CD4-positive, alpha-beta T cell (primary cell): ENCODE data around the gene FCHSD2. TPM values are rescaled to one million over a fixed set of nuclear protein-coding genes. Genes with fewer than 3 reads are reported as not detected.

Experiments
- ATAC-seq: fragments of 200-7000 bp; cut with Tn5 transposase; one replicate; pipeline ENCODE4 v1.10.0; 2022; ENCODE audit warnings: mild to moderate bottlenecking; ENCODE audit not compliant: poor library complexity
- CTCF ChIA-PET: fragments of 350-600 bp; sonication (Branson Sonifier 250); formaldehyde crosslinking; loops from one replicate; lab custom pipeline; 2021; ENCODE audit warnings: antibody characterized with exemption, inconsistent platforms; lab: Charles Lee
- POLR2A ChIA-PET: fragments of 350-600 bp; sonication (Branson Sonifier 250); formaldehyde crosslinking; loops from one replicate; lab custom pipeline; 2021; ENCODE audit warnings: antibody characterized with exemption, inconsistent platforms; lab: Charles Lee
- DNase-seq, 14 experiments: peaks; one replicate each; pipeline ENCODE4 v3.0.0-alpha.2; 2013 to 2020; ENCODE audit warnings: mixed read lengths in 2 of 14
- H3K27ac ChIP-seq, 2 donors: one replicate each; pipeline versions ENCODE4 v1.5.1 to v1.7.0; 2013; ENCODE audit warnings: low read length in 2 of 2, low read depth in 1 of 2, mild to moderate bottlenecking in 1 of 2
- H3K27me3 ChIP-seq, 2 experiments: 1 replicate in 1 of 2; 2 replicates in 1 of 2; pipeline versions ENCODE4 v1.6.1 to v1.7.0; 2013; ENCODE audit warnings: low read length in 2 of 2, control low read depth in 1 of 2, mild to moderate bottlenecking in 1 of 2, moderate library complexity in 1 of 2; ENCODE audit not compliant: insufficient read depth in 2 of 2, control insufficient read depth in 1 of 2
- H3K36me3 ChIP-seq: one replicate; pipeline ENCODE4 v1.6.1; 2013; ENCODE audit warnings: low read length, control low read depth; ENCODE audit not compliant: insufficient read depth
- H3K4me1 ChIP-seq: one replicate; pipeline ENCODE4 v1.6.1; 2013; ENCODE audit warnings: low read length, control low read depth; ENCODE audit not compliant: insufficient read depth
- H3K4me3 ChIP-seq: one replicate; pipeline ENCODE4 v1.5.1; 2013; ENCODE audit warnings: mild to moderate bottlenecking, low read length, moderate library complexity
- H3K9me3 ChIP-seq, 2 experiments: 1 replicate in 1 of 2; 2 replicates in 1 of 2; pipeline versions ENCODE4 v1.6.1 to v1.7.0; 2013; ENCODE audit warnings: low read length in 2 of 2, mild to moderate bottlenecking in 2 of 2, control low read depth in 1 of 2, moderate library complexity in 1 of 2; ENCODE audit not compliant: control insufficient read depth in 1 of 2, insufficient read depth in 1 of 2
- H3K27ac Mint-ChIP-seq: one replicate; pipeline ENCODE4 v1.8.0; 2020; ENCODE audit warnings: mixed read lengths
- H3K27me3 Mint-ChIP-seq: one replicate; pipeline ENCODE4 v1.8.0; 2021; ENCODE audit warnings: mixed read lengths
- H3K36me3 Mint-ChIP-seq: one replicate; pipeline ENCODE4 v1.8.0; 2021; ENCODE audit warnings: low read depth, mixed read lengths
- H3K4me1 Mint-ChIP-seq: one replicate; pipeline ENCODE4 v1.8.0; 2021; ENCODE audit warnings: low read depth, mixed read lengths
- H3K4me3 Mint-ChIP-seq: one replicate; pipeline ENCODE4 v1.8.0; 2020; ENCODE audit warnings: mild to moderate bottlenecking, mixed read lengths
- H3K9me3 Mint-ChIP-seq: one replicate; pipeline ENCODE4 v1.8.0; 2020; ENCODE audit warnings: mixed read lengths
- intact Hi-C, 2 experiments: fragments of 100-400 bp; cut with DNase I in 1 of 2; cut with micrococcal nuclease in 1 of 2; formaldehyde crosslinking; loops; one replicate each; pipeline versions ENCODE4 v1.15.1 to v1.9.0; 2023 to 2025; cut with DNase I, micrococcal nuclease
- total RNA-seq, 174 experiments: library from RNA in 2 of 174; stranded (reverse) in 2 of 174; gene quantifications; one replicate each; pipeline ENCODE4 v1.2.3 and lab custom pipeline; 2021 to 2026
- TF ChIP-seq, protein P1 (sequence below): fragments of 200-600 bp; IDR thresholded peaks from one replicate; pipeline ENCODE4 v1.8.0; 2022; ENCODE audit warnings: antibody characterized with exemption, mild to moderate bottlenecking

The FCHSD2 gene
- total RNA-seq, 2 experiments from 2014 or later = 48.6 to 50.7 TPM

DNA sequence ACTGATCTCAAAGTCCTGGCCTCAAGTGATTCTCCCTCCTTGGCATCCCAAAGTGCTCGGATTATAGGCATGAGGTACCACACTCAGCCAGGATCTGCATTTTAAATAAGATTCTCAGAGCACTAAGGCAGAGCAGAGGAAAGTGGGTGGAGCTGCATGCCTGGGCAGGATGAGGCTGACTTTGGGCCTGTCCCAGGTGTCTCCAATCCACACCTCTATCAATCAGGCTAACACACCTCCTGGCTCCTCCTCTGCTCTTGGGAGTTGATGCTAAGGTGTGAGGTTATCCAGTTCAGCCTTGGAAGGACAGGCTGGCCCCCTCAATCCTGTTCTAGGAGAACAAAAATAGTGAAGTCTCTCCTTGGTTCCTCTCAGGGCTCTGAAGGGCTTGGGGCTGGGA lies 45.7 kb upstream of the FCHSD2 start:
- ATAC-seq = no peak
- H3K27me3 ChIP-seq = no peaks in the 10 kb centered on the region
- TF ChIP-seq, protein P1, sequence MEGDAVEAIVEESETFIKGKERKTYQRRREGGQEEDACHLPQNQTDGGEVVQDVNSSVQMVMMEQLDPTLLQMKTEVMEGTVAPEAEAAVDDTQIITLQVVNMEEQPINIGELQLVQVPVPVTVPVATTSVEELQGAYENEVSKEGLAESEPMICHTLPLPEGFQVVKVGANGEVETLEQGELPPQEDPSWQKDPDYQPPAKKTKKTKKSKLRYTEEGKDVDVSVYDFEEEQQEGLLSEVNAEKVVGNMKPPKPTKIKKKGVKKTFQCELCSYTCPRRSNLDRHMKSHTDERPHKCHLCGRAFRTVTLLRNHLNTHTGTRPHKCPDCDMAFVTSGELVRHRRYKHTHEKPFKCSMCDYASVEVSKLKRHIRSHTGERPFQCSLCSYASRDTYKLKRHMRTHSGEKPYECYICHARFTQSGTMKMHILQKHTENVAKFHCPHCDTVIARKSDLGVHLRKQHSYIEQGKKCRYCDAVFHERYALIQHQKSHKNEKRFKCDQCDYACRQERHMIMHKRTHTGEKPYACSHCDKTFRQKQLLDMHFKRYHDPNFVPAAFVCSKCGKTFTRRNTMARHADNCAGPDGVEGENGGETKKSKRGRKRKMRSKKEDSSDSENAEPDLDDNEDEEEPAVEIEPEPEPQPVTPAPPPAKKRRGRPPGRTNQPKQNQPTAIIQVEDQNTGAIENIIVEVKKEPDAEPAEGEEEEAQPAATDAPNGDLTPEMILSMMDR = no peak
- Mint-ChIP-seq H3K36me3 (no peaks in the 10 kb centered on the region), H3K4me3 (no peak overlapping the region), H3K4me1 (no peaks in the 10 kb centered on the region), H3K9me3 (no peaks in the 10 kb centered on the region), H3K27ac (no peak overlapping the region), H3K27me3 (peaks cover 4% of the 10 kb centered on the region)
- peaks cover 10% of the 10 kb centered on the region for H3K4me1 ChIP-seq
- DNase-seq = no peak
- intact Hi-C loops = loop anchor here in 1 of 2 experiments (5.0 kb wide), 1 partner anchor 149 kb away; no protein-coding TSS in a partner anchor
- CTCF ChIA-PET = no interaction called here
- no peaks in the 10 kb centered on the region for H3K9me3 ChIP-seq
- no peaks in the 10 kb centered on the region for H3K36me3 ChIP-seq
- no peak overlapping the region for H3K27ac ChIP-seq
- POLR2A ChIA-PET = no interaction called here
- H3K4me3 ChIP-seq = no peak overlapping the region

DNA sequence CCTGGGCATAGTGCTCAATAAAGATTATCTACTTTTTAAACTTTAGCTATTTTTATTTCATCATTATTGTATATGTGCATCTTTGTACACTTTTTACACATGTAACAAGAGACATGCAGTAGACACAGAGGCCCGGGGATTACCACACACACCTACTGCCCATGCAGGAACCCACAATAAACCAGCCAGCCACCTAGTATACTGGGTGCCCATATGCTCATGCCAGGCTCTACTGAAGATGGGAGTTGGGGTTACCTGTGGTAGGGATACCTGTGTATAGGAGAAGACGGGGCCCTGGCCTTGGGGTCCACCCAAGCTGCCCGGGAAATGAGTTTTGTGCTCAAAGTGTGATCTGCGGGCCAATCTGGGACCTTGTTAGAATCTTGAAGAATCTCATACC lies 44.8 kb upstream of the FCHSD2 start:
- Mint-ChIP-seq H3K9me3 (no peaks in the 10 kb centered on the region), H3K4me1 (no peaks in the 10 kb centered on the region), H3K27ac (no peak overlapping the region), H3K4me3 (no peak overlapping the region), H3K36me3 (no peaks in the 10 kb centered on the region), H3K27me3 (peaks cover 4% of the 10 kb centered on the region)
- H3K27me3 ChIP-seq = no peaks in the 10 kb centered on the region
- peaks cover 10% of the 10 kb centered on the region for H3K4me1 ChIP-seq
- DNase-seq = no peak
- POLR2A ChIA-PET = no interaction called here
- TF ChIP-seq, protein P1 = no peak
- intact Hi-C loops = loop anchor here in 1 of 2 experiments (5.0 kb wide), 1 partner anchor 150 kb away; no protein-coding TSS in a partner anchor
- ATAC-seq = no peak
- CTCF ChIA-PET = no interaction called here
- H3K27ac ChIP-seq = no peak overlapping the region
- H3K4me3 ChIP-seq = no peak overlapping the region
- H3K9me3 ChIP-seq = no peaks in the 10 kb centered on the region
- H3K36me3 ChIP-seq = no peaks in the 10 kb centered on the region

GRCh38 chr11:73186294-73186850 lies 44.3 kb upstream of the FCHSD2 start:
- peaks cover 4% of the 10 kb centered on the region for H3K27me3 Mint-ChIP-seq
- H3K27ac Mint-ChIP-seq = no peak overlapping the region

More at GRCh38 chr11:73186294-73186850, 44.3 kb upstream of the FCHSD2 start:
- H3K4me3 Mint-ChIP-seq = no peak overlapping the region
- DNase-seq = no peak
- Histone ChIP-seq H3K36me3 (no peaks in the 10 kb centered on the region), H3K4me1 (peaks cover 10% of the 10 kb centered on the region), H3K27ac (no peak overlapping the region), H3K9me3 (no peaks in the 10 kb centered on the region), H3K4me3 (no peak overlapping the region), H3K27me3 (no peaks in the 10 kb centered on the region)
- no peaks in the 10 kb centered on the region for H3K9me3 Mint-ChIP-seq
- no peaks in the 10 kb centered on the region for H3K36me3 Mint-ChIP-seq
- intact Hi-C loops = loop anchor here in 1 of 2 experiments (5.0 kb wide), 1 partner anchor 151 kb away; no protein-coding TSS in a partner anchor
- no peaks in the 10 kb centered on the region for H3K4me1 Mint-ChIP-seq
- POLR2A ChIA-PET = no interaction called here
- CTCF ChIA-PET = interaction anchor here (1.4 to 2.0 kb wide), 2 partner anchors 150 to 355 kb away, joined by 3 to 4 read pairs; no protein-coding TSS in a partner anchor
- no peak for ATAC-seq
- TF ChIP-seq, protein P1 = no peak
